MM.1S (cell line): ENCODE data around the gene BCAS3.

Experiments
- EZH2 ChIP-seq: fragments of 300-600 bp; sonication (generic); optimal IDR thresholded peaks from 2 replicates; pipeline ENCODE3; 2017; ENCODE audit warnings: low read depth, mild to moderate bottlenecking, antibody characterized with exemption, low read length, mixed read lengths
- TF ChIP-seq, protein P1 (sequence below): fragments of 300-600 bp; sonication (generic); IDR thresholded peaks from 2 replicates; pipeline ENCODE4 v1.5.1; 2016; ENCODE audit warnings: antibody characterized with exemption, low read length, mixed read lengths

DNA sequence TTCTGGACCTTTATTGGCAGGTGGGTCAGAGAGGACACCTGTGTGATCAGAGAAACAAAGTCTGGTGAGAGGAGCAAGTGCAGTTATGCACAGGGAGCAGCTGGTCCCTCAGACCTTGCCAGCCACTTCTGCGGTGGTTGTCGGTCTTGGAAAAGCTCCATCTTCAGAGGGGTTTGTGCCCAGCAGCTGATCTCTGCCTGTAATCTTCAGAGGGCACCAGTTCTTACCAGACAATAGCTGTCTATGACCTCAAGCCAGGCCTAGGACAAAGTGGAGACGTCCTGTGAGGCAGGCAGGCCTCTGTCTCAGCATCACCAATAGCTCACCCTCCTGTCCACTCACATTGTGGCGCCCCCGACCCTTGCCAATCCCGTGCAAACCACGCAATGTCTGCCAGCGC is 655.5 kb downstream of the BCAS3 start:
- TF ChIP-seq, protein P1, sequence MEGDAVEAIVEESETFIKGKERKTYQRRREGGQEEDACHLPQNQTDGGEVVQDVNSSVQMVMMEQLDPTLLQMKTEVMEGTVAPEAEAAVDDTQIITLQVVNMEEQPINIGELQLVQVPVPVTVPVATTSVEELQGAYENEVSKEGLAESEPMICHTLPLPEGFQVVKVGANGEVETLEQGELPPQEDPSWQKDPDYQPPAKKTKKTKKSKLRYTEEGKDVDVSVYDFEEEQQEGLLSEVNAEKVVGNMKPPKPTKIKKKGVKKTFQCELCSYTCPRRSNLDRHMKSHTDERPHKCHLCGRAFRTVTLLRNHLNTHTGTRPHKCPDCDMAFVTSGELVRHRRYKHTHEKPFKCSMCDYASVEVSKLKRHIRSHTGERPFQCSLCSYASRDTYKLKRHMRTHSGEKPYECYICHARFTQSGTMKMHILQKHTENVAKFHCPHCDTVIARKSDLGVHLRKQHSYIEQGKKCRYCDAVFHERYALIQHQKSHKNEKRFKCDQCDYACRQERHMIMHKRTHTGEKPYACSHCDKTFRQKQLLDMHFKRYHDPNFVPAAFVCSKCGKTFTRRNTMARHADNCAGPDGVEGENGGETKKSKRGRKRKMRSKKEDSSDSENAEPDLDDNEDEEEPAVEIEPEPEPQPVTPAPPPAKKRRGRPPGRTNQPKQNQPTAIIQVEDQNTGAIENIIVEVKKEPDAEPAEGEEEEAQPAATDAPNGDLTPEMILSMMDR: no peak
- no peak for TF ChIP-seq EZH2
